A549 treated with RU486 at 1 μM for 4 hours (cell line): ENCODE data around the gene CHST15. TPM values are rescaled to one million over a fixed set of nuclear protein-coding genes. Genes with fewer than 3 reads are reported as not detected.

Source experiments
- total RNA-seq: library from RNA; stranded (reverse); fragments of 200-300 nt; extraction: Qiagen RNA extraction; gene quantifications from 5 replicates; pipeline ENCODE4 v1.2.3, GENCODE V29; 2022; ENCODE audit warnings: low read depth

Gene CHST15
- total RNA-seq = 7.1 to 8.3 TPM (median 7.7 TPM) in 5 replicates

DNA sequence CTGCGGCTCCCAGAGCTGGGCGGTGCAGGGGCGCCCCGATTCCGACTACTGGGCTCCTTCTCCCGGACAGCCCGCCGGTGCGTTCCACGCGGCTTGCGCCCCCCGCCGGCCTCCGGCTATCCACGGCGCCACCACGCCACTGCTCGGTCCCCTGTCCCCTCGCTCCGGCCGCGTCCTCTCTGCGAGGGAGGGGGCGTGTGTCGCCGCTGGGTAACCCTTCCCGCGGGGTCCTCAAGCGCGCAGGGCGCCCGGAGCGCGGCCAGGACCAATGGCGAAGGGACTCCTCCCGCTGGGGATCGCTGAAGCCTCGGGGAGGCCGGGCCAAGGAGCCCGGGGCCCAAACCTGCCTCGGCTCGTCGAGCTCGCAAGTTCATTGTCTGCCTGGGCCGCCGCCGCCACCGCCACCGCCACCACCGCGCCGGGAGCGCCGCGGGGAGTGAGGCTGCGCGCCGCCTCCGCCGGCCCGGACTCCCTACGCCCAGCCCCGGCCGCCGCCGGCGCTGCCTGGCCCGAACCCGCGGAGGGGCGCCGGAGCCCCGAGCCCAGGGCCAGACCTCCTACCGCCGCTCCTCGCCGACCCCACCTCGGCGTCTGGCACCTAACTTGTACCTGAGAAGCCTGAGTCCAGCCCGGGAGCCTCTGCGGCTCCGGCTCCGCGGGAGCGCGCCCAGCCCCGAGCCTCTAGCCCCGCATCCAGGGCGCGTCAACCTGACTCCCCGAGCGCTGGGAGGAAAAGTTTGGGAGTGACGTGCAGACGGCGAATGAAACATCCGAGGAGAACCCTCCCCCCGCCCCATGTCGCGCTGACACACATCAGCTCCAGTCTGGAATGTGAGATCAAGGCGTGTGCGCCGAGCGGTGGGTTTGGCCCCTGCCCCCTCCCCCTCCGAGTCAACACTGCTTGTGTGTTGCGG lies at the start of gene CHST15:
TSS of gene CHST15 (minus strand) at position 739 of the 914 bp plus-strand sequence. CDS start 47,386 bp downstream, outside the sequence.

Other genes starting within 250 kb of the CHST15 start
- gene CPXM2, start 201.8 kb downstream of the CHST15 start, total RNA-seq = not detected in 5 replicates